GM18951 (cell line): ENCODE results near the gene PIP5K1C.

ENCODE experiments used
- POLR2A ChIP-seq: IDR thresholded peaks from 4 replicates; pipeline ENCODE4 v1.6.1; 2011; ENCODE audit warnings: mild to moderate bottlenecking; ENCODE audit not compliant: insufficient read length, insufficient read depth; ENCODE audit errors: extremely low read depth
- in situ Hi-C: fragments of 300-500 bp; cut with MboI; formaldehyde crosslinking; loops from one replicate; pipeline ENCODE4 v1.12.0; 2022; ENCODE audit warnings: low sequenced_read_pairs, mixed read lengths, inconsistent platforms; ENCODE audit not compliant: unreplicated experiment

PIP5K1C gene

DNA sequence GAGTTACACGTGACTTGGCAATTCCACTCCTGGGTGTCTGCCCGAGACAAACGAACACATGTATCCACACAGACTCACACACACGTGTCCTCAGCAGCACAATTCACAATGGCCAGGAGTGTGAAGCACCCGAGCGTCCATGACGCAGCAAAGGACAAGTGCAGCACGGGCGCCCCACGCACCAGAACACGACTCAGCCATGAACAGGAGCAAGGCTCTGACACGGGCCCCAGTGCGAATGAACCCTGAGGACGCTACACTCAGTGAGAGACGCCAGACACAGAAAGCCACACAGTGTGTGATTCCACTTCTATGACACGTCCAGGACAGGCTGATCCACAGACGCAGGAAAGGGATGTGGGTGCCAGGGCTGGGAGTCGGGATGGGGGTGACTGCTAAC is 36.4 kb downstream of the PIP5K1C start:
- TF ChIP-seq POLR2A: no peak

DNA sequence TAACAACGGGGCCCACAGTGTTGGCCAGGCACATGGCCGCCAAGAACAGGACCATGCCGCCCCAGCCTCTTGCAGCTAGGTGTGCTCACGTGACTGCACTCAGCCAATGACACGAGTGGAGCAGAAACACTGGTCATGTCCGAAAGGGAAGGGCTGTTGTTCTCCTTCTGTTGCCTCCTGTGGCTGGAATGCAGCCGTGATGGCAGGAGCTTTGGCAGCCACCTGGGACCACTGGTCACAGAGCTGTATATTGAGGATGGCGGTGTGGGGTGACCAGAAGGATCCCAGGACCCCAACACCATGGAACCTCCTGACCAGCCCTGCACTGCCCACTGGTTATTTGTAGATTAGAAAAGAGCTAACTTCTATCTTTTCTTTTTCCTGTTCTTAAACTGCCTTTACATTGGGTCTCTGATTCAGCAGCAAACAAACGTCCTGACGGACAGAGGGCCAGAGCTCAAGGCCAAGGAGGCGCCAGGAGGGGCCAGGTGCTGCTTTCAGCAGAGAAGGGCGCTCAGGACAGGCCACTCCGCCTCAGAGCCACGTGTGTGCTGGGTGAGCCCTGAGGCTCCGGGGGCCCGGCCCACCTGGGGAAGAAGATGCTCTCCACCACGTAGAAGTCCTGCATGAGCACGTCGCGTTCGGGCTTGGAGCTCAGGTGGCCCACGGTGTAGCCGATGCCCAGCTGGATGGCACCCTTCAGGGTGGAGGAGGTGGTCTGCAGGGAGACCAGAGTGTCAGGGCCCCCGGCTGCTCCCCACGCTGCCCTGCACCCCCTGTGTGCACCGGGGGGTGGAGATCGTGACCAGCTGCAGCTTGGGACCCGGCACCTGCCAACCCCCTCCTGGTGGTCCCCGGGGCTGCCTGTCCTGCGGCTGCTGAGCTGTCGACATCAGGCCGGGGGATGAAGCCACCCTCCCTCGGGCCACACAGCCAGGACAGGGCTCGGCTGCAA is 38.7 kb downstream of the PIP5K1C start:
- no peak for TF ChIP-seq POLR2A
- in situ Hi-C loops: no loop called here

More for the DNA sequence above, 36.4 kb downstream of the PIP5K1C start:
- in situ Hi-C loops: no loop called here

DNA sequence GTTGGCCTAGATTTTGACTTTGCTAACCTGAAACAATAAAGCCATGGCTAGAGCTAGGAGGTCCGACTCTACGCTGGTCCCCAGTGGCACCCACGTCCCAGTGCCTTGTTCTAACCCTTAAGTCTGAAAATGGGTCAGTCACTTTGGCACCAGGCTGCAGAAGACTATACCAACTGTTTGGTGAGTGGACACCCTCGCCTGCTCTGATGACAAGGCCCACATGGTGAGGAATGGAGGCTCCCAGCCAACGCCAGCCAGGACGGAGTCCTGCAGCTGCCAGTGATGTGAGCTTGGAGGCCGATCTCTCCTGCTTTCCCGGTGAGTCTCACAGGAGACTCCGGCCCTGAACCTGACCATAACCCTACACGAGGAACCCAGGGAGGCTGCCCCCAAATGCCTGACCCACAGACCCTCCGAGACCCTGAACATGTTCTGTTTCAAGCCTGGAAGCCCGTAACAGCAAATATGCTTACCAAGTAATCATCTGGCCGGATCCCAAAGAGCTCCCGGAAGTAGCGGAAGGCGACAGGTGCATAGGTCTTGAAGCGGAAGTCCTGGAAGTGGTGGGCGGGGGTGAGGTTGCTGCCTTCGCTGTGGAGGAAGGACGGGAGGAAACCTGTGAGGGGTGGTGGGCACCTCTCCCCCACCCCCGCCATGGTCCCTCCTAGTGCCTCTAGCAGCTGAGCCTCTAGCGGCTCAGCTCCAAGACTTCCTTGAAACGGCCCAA is 39.6 kb downstream of the PIP5K1C start:
- in situ Hi-C loops: no loop called here
- no peak for TF ChIP-seq POLR2A

DNA sequence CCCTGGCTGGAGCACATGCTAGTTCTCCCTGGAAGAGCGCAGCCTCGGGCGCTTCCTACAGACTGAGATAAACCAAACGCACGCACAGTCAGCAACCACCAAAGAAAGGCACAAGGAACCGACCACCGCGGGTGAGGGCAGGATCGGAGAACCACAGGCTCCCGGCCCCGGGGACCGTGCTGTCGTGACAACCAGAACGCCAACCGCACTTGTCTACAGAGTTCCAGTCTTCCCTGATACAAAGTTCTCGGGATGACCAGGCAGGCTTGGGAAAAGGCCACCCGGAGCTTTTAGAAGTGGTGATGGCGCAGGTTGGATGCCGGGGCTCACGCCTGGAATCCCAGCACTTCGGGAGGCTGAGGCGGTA is 40.5 kb downstream of the PIP5K1C start:
- in situ Hi-C loops: no loop called here
- no peak for TF ChIP-seq POLR2A

DNA sequence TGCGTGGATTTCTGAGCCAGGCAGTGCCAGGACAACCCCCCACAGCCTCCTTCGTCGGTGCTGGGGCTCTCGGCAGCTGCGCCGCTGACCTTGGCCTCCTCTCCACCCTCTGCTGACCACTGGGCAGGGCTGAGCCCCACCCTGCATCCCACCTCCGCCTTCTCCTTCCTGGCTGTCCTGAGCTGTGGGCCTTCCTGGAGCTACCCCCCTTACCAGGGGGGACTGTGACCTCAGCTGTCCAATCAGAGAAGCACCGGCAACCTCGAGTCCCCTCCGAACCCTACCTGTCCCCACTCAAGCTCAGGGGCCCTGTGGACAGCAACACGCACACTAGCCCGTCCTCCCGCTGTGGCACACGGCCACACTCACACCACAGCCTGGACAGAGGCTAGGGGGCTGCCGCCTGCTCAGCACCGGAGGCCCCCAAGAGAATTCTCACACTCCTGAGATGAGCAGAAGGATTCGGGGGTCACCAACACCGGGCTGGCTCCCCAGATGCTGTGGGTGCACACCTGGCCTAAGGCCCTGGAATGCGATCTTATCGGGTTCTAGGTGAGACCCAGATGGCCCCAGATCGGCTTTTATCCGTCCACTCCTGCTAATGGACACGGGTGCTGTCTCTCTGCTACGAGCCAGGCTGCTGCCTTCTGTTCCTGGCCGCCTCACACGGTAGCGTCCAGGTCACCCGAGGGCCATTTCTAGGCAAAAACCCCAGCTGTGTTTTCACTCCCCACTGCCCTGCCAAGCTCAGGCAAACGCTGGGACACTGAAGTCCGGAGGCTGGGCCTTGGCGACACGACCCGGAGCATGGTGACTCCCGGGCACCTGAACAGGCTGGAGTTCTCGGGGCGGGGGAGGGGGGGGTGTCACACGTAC is 41.2 kb downstream of the PIP5K1C start:
- no peak for TF ChIP-seq POLR2A

DNA sequence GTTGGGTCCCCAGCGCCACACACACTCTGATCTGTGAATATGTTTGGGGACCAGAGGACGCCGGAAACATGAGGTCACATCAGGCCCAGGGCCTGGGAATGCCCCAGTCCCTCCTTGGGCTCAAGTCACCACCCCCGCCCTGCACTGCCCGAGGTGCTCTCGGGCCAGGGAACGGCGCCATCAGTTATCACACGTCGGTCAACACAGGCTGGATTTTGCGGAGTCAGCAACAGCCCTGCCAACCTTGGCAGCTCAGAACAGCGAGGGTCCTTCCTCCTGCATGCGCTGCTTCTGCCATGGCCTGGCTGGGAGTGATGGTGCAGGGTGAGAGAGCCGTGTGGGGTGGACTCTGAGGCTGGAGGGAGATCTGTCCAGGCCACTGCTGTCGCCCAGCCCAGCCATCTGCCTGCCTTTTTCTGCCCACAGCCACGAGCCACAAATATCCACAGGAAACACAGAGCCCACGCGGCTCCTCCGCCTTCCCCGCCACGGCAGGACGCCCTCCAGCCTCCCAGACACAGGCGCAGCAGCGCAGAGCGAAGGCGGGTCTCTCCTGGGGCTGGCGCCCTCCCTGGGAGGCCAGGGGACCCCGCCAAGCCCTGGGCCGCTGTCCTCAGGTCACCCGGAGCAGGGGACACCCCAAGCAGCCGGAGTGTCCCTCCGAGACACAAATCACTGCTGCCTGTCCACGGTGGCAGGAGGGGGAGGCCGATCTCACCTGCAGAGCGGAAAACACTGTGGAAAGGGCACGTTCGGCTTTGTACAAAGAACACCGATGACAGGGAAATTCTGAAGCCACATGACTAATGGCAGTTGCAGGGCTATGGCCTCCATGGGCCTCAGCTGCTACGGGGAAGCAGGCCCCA is 42.0 kb downstream of the PIP5K1C start:
- in situ Hi-C loops: no loop called here
- TF ChIP-seq POLR2A: no peak

More for the DNA sequence above, 41.2 kb downstream of the PIP5K1C start:
- in situ Hi-C loops: no loop called here

DNA sequence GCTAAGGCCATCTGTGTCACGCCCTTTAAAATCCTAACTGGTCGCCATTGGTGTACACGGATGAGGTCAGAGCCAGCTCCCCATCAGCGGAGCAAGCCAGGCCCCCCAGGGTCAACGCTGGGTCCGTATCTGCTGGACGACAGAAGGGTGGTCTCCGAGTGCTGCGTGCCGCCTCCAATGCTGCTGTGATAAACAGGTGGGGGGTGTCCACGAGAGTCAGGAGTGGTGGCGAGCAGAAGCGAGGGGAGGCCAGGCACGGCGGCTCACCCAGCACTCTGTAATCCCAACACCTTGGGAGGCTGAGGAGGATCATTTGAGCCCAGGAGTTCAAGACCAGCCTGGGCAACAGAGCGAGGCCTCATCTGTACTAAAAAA is 42.9 kb downstream of the PIP5K1C start:
- no peak for TF ChIP-seq POLR2A
- in situ Hi-C loops: no loop called here

DNA sequence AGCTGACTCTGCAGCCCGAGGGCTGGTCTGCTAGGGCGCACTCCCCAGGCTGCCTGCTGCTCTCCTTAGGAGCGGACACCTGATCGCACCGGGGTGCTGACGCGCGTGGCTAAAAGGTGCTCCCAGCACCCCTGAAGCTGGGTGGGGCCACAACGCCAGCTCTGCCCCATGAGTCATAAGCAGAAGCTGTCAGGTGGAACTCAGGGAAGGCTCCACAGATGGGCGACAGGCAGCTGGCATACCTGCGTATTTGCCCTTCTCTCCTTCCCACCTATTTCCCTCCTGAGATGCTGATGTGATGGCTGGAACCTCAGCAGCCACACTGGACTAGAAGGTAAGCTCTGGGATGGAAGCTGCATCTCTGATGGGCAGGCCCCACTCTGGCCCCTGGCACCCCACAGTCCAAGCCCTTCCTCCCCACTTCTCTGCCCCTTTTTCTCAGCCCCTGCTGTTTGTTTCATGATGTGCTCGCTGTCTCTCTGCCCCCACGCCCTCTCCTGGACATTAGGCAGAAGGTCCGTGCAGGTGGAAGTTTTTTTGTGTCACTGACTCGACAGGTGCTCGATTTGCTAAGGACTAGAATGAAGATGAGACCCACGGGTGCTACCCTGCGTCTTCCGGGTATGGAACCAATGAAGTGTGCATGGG is 43.4 kb downstream of the PIP5K1C start:
- in situ Hi-C loops: no loop called here
- TF ChIP-seq POLR2A: no peak

DNA sequence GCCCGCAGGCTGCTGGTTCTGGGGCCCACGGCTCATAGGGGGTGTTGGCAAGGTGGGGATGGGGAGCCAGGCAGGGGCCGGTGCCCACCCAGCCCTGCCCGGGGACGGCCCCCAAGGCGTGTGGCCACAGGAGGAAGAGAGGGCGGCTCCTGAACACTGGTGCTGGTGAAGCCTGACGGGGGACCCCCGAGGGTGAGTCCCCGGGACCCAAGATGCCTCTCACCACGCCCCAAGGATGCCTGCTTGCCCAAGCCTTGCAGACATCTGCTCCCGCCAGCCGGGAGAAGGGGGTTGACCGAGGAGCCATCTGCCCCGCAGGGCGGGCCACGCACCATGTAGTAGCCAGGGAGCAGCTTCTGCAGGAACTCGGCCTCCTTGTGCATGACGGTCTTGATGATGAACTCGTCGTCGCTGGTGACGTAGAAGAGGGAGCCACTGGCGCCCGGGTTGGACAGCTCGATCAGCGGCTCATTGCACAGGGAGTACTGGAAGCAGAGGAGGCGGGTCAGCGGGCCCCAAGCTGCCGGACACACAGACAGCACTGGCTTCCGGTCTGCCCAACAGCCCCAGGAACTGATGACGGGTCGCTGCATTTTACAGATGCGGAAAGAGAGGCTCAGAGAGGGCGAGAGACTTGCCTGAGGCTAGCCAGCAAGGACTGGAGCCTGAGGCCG is 44.1 kb downstream of the PIP5K1C start:
- no peak for TF ChIP-seq POLR2A
- in situ Hi-C loops: no loop called here

DNA sequence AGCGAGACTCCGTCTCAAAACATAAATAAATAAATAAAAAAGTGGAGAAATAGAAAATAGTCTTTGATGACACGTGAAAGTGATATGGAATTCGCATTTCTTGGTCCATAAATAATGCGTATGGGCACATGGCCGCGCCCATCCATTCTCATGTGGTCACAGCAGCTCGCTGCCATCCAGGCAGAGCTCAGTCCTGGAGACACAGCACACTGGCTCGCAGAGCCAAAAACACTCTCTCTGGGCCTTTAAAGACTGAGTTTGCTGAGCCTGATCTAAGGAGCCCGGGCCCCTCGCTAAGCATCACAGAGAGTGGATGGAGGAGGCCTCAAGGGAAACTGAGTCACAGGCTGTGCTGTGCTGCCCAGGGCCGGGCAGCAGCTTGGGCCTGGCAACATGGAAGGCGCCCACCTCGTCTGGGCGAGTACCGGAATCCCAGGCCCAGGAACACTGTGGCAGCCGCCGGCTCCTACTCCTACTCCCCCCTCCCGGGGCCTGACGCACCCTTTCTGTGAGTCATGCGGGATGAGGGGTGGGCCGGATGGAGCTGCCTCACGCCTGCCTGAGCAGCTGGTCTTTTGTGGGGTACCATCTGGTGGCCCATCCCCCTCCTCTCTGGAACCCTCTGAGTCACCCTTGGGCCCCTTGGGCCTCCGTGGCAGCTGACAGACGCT is 44.7 kb downstream of the PIP5K1C start:
- in situ Hi-C loops: no loop called here
- no peak for TF ChIP-seq POLR2A

DNA sequence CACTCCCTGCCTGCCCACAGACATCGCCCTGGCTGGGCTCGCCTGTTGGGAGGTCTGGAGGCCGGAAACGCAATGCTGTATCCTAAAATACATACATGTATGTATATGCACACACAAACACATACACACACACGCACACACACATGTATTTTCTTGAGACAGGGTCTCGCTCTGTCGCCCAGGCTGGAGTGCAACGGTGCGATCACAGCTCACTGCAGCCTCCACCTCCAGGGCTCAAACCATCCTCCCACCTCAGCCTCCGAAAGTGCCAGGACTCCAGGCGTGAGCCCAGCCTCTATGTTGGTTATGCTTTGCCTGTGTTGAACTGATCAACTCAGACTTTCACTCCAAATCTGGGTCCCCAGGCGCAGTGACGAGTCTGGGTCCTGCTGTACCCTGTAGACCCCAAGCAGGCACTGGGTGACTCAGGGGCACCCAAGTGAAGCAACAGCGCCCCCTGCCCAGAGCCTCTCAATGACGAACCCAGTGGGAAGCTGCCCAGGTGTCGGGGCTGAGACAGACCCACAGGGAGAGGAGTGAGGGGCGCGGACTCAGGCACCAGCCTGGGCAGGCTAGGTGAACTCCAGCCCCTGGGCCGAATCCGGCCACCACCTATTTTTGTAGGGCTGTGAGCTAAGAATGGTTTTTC is 46.3 kb downstream of the PIP5K1C start:
- in situ Hi-C loops: no loop called here

More for the DNA sequence above, 46.3 kb downstream of the PIP5K1C start:
- no peak for TF ChIP-seq POLR2A
